GM21717 (cell line): ENCODE results near the gene ARHGEF40.

Experiments used
- ATAC-seq: cut with Tn5 transposase; IDR thresholded peaks from one replicate; pipeline ENCODE4 v1.9.1; 2021; ENCODE audit warnings: mild to moderate bottlenecking, moderate library complexity; ENCODE audit not compliant: unreplicated experiment

Gene ARHGEF40

DNA sequence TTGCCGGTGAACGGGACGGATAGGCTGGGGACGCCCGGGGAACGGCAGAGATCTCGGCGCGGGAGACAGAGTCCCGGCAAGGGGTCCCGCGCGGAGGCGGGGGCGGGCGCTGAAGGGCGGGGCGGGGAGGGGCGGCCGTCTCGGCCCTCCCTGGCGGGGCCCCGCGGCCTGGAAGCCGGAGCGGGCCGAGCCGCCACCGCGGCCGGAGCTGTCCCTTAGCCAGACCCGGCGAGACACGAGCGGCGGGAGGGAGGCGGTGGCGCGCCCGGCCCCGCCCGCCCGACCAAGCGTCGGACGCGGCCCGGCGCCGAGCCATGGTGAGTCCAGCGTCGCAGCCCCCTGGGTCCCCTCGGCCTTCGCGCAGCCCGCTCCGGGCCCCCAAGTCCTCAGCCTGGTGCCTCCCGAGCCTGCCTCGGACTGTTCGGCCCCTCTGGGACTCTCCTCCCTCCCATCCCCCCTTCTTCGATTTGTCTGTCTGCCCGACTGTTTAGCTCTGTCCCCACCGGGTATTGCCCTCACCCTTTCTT is at the start of gene ARHGEF40:
Gene ARHGEF40, plus strand, starts transcription at position 222 of the 527 bp plus-strand sequence. Its CDS starts 93 bp downstream, at position 315.
- ATAC-seq, result no peak

DNA sequence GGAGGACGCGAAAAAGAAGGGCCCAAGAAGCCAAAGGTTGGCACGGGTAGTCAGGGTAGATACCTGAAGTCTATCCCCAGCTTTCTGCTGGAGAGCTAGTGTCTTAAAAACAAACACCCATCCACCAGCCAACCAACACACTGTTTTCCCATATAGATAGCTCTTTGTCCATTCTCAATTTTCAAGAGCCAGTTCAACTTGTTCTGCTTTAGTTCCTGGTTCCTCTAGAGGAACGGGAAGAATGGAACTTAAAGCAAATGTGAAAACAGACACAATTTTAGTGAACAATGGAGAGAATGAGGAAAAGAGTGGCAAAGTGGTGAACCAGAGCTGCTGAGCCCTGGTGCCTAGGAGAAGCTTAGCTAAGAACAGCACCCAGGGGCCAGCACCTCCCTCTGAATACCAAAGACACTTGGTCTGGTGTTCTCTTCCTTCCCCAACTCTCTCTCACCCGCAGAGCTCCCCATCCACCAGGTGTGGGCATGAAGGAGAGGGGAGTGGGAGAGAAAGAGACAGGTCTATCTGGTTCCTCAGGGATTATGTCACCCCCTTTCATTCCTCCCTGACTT is 49.0 kb upstream of the ARHGEF40 start:
- no peak for ATAC-seq

DNA sequence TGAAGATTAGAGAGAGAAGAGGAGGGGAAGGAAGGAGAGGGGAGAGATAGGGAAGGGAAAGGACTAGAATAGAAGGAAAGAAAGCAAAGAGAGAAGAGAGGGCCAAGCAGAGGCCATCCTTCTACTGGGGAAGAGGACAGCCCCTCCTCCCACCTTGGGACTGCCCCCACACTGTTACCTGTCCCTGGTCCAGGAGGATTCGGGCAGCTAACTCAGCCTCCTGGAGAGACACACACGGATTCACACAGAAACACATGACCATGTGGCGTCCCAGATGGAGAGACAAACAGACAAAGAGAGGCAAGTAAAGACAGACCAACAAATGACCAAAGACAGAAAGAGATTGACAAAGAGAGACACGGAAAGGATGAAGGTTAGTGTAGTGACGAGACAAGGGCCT is 47.4 kb upstream of the ARHGEF40 start:
- ATAC-seq, result no peak

DNA sequence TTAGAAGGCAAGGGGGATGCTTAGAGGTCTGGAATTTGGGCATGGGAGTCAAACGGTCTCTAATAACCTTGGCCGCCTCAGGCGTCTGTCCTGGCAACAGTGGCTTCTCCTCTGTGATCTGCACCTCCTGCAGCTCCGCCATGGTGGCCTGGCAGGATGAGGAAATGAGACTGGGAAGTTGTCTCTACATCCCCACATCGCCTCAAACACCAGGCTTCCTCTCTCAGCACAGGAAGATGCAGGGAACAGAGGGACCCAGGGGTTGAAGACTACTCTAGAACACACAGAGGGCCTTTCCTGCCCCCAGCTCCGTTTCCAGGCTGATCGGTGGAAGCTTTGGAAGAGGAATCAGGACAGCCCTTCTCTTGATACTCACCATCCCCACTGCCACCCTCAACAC is 46.9 kb upstream of the ARHGEF40 start:
- no peak for ATAC-seq

DNA sequence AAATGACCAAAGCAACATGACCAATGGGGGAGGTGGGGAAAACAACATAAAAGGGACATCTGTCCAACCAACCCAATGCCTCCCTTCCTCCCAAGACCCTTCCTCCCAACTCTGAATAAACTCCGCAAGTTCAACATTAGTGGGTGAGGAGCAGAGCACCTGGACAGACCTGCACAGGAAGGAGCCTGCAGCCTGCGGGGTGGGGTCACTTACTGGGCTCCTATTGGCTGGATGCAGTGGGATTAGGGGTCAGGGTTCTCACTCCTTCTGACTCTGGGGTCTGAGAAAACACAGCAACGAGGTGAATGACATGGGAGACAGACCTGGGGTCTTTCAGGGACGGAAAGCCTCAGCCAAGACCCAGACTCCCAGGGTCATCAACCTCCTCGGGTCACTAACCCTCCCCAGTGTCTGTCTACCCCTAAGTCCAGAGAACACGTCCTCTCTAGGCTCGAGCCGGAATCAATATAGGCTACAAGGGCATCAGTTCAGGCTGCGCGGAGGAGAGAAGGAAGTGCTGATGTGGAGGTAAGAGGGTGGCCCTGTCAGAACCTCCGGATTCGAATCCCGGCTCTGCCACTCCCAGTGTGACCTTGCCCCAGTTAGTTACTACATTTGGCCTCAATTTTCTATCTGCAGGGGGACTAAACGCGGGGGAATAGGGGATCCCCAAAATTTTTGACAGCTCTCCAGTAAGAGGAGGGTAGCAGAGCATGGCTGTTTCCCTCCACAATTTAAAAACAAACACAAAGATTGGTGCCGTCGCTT is 46.1 kb upstream of the ARHGEF40 start:
- no peak for ATAC-seq

DNA sequence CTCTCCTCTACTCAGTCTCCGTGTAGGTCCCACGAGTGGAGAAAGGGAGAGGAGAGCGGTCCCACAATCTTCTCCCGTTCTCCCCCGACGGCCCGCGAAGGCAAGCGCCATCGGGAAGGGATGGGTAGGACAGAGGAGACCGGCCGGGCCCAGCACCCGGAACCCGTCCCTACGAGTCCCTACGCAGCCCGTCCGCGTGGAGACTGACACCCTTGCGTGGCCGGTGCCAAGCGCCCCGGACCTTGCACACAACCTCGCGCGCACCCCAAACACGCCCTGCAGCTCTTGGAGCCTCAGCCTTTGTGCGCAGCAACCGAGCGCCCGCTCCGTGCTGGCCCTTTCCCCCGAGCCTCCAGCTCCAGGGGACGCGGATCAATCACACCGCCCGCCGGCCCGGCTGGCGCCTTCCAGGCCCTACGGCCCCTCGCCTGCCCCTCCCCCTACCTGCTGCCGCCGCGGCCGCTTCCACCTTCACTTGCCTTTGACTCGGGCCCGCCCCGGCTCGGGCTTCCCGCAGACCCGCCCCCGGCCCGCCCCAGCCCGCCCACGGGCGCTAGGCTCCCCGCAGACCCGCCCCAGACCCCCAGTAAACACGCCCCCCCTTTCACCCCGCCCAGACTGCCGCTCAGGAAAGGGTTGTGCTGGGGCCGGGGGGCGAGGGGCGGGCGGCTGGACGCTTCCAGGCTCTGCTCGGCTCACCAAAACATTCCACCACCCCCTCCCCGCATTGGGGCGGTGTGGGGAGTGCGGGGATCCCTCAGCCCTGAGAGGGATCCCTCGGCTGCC is 45.3 kb upstream of the ARHGEF40 start, which contains the start of gene NDRG2:
Gene NDRG2, minus strand, starts transcription at position 477 of the 786 bp plus-strand sequence. CDS start 1,746 bp downstream, outside the sequence.
- ATAC-seq, result no peak

DNA sequence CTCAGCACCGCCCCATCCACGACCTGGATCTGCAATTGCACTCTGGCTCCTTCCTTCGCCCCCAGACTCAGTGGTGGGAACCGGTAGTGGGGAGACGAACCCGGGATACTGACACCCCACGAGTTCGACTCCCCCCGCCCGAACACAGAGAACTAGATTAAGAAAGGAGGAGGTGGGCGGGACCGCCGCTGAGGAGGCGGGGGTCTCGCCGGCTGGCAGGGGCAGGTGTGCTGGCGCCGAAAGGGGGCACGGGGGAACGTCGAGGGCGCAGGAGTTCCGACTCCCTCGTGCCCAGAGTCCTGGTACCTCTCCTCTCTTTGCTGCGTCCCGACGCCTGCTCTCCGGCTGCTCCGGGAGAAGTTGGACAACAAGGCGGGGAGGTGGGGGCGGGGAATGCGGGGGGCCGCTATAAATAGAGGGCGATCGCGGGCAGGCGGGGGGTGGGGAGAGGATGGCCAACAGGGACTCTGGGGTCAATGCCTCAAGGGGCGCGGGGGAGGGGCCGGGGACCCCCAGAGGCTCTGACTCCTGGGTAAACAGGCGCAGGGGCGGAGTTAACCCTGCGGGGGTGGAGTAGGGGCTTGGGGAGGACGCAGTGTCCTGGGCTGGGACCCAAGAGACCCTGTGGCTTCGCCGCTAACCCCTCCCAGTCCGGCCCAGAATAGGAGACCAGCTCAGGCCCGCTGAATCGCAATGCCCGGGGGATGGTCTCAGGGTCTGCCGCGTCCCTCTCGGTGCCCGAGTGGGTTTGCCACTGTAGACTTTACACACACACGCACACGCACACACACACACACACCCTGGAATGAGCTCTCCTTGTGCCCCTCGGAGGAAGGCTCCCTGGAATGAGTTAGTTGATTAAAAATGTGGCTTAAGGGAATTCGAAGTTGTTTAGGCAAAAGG is 44.5 kb upstream of the ARHGEF40 start:
- ATAC-seq, result no peak

DNA sequence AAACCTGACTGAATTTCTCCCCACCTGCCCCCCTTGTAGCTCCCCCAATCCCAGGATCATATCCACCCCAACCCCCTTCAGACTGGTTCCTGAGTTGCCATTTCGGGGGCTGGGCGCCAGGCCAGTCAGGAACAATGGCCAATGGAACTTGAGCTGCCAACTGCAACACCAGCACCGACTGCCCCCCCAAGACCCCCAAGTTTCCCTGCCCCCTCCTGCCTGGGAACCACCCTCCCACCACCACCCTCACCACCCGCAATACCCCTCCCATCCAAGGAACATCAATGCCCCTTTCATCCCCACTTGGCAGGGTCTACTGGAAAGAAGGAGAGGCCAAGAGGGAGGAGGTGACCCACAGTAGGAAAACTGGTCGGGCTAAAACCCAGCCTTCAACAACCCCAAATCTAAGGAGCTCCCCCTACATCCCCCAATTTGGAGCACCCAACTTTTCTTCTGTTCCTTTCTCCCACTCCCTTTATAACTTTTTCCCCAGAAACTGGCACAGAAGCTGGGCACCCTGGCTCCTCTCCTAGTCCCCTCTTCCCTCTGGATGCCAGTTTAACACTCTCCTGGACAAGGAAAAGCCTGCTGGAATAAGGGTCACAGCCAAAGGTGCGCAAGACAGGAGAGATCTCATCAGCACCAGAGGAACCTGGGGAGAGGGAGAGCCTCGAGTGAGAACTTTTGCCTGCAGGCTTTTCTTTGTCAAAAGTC is 43.7 kb upstream of the ARHGEF40 start:
- ATAC-seq, result no peak

DNA sequence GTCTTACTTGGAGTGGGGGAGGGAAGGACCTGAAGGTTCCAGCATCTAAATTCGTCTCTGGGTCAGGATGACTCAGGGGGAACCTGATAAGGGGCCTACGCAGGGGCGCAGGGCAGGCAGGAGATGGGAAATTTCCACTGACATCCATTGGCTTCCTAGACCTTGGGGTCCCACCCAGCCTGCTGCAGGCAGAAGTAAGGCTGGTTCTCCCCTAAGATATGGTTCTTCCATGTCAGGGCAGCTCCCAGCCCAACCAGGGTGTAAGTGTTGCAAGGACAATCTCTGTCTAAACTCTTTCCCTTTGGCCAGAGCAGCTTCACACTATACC is 43.2 kb upstream of the ARHGEF40 start:
- no peak for ATAC-seq

DNA sequence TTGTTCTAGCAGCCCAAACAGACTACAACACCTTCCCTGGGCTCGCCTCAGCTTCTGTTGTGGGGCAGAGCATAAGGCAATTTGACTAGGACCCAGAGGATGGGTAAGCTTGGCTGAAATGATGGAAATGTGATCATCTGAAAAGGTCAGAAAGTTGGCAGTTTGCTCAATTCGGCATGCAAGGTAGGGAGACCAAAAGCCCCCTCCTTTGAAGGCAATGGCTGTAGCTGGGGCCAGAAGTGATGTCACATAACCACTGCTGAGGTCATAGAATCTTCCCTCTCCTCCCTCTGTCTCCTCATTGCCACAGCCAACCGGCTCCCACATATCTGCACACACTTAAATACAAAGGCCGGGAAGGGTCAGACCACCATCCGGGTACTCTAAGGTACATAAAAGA is 40.2 kb upstream of the ARHGEF40 start, which contains the start of gene TPPP2:
Gene TPPP2, plus strand, starts transcription at position 301 of the 400 bp plus-strand sequence. CDS start 365 bp downstream, outside the sequence.
- ATAC-seq, result no peak

DNA sequence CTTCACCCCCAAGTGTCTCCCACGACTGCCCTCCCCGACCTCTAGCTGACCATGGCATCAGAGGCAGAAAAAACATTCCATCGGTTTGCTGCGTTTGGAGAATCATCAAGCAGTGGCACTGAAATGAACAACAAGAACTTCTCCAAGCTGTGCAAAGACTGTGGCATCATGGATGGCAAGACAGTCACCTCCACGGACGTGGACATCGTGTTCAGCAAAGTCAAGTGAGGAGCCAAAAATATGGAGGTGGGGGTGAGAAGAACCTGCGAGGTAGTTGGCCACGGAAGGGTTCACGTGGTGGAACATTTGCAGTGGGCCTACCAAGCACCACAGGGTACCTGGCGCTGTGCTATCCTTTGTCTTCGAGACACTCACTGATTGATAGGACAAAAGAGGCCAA is 39.6 kb upstream of the ARHGEF40 start:
- no peak for ATAC-seq

DNA sequence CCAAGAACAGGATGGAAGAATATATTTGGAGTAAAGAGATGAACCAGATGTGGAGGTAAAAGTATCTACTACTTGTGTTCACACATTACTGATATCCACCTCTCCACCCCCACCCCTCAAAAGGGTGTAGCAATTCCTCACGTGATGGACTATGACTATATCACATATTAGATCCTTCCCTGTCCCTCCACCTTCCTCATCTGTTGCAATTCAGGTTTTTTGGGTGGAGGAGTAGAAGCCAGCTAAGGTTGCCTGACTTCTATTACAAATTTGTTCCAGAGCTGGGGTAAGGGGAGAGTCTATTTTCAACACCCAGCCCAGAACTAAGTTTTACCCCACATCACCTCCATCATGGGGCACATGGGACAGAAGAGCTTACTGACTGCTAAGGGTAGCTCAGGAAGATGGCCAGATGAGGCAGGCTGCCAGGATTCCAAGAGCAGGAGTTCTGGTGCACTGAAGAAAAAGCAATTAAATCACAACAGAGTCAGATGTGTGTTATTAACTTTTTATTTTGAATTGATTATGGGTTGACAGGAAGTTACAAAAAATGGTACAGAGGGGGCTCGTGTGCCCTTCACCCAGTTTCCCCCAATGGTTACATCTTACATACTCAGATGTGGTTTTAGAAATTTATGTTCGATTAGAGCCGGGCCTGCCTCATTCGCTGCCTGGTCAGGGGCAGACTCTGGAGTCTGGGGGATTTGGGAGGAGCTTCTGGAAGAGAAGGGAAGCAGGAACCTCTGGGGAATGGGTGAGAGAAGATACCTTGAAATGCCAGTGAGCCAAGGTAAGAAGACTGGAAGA is 37.6 kb upstream of the ARHGEF40 start:
- no peak for ATAC-seq

DNA sequence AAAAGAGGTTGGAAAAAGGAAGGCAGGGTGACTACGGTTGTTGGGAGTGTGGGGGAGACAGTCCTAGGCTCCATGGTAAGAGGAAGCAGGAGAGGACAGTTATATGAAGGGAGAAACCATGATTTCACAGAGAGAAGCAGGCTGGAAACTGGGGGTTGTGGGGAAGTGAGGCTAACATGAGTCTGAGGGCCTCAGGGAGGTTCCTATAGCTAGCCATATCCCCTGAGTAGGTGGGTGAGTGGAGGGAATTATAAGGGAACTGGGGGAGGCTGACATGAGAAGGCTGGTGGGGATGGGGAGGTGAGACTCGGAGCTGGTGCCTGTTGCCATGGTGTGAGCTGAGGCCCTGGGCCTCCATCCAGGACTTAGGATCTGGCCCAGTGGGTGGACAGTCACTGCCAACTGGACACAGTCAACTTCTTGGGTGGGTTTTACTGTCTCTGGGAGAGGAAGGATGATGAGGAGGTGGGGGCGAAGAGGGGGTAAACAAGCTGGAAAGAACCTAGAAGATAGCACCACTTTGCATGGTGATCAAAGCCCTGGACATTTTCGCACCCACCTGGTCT is 36.9 kb upstream of the ARHGEF40 start:
- ATAC-seq, result no peak

DNA sequence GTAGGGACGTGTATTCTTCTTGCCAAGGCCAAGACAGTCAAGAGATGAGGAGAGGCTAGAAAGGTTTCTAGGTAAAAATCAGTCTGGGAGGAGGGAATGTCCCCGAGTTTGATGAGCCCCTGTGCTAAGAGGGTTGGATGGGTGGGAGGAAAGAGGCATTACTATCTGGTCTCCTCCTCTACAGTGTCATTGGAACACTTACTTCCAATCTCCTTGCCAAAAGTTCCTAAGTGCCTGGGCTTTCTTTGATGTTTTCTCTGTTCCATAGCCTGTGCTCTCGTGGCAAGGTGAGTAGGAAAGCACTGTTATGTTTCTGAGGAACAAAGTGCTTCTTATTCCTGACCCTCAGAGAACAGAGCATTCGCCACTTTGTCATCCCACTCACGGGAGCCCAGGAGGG is 35.4 kb upstream of the ARHGEF40 start, which contains the start of gene RNASE13:
Gene RNASE13, minus strand, starts transcription at position 101 of the 400 bp plus-strand sequence. CDS start 519 bp downstream, outside the sequence.
- no peak for ATAC-seq

DNA sequence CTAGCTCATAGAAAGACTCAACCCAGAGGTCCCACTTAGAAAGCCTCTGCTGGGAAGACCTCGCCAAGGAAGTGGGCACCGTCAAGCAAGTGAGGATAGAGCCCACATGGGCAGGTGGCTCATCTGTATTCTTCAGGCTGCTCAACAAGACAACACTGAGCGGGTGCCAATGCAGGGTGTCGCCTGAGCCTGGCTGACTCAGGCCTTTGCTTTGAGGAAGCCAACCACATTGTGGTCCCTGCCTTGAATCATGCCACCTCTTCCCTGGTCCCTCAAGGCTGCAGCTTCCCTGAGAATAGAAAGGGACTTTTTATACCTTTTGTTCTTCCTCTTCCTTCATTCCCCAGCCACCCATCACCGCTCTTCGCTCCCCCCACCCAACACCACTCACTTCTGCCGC is 33.4 kb upstream of the ARHGEF40 start:
- no peak for ATAC-seq

DNA sequence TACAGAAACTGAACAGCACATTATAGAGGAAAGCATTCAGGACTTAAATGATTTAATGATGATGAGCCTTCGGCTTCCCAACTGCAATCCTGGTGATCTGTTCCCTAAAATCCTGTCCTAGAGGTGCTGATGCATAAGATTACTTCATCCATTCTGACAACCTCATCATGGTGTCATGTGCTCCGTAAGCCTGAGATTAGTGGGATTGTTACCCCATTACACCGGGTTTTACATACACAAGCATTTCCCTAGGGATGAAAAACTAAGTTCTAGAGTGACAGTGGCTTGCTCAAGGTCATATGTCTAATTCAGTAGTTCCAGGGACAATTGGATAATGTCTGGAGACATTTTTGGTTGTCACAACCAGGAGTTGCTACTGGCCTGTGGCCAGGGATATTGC is 32.9 kb upstream of the ARHGEF40 start:
- no peak for ATAC-seq

DNA sequence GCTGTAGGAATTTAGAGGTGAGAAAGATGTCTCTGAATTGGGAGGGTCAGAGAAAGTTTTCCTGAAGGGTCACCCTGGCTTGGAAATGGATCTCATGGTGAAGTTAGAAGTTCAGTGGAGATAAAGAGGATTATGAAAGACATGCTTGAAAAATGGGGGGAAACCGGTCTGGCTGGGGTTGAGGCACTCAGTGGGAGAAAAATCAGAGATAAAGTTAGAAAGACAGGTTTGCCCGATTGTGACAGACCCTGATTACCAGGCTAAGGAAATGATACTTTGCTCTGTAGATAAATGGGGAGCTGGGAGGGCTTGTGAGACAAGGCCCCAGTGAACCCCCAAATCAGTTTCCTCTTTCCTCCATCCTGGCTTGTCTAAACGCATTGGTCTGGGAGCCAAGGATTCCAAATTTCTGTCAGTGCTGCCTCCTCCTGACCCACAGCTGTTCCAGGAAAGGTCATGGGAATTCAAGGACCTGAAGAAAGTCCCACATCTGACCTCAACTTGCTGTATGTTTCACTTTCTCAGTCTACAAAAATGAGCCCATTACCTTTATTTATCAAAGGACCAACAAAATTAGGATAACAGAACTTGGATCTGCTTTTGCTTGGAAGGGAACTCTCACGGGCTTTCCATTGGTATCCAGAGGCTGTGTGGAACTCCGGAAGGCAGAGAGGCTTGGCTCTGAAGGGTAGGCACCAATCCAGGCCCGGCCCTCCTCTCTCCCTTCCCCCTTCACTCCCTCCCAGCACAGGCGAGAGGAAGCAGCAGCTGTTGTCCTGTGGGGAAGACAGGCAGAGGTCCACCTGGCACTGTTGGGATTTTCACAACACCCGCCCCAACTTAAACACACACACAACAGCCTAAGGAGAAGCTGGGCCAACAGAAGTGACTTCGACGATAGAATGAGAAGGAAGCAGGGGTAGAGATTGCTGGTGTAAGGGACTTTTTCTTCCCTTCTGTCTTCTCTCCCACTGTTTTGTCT is 31.4 kb upstream of the ARHGEF40 start:
- ATAC-seq, result no peak
